Motor neuron (in vitro differentiated cells): Measurements from ENCODE around the gene FAM163B. TPM values are rescaled to one million over a fixed set of nuclear protein-coding genes. Genes with fewer than 3 reads are reported as not detected.
A peak's percentile ranks its signal among the peaks of the same experiment; 100 is the strongest.

Source experiments
- ATAC-seq, 8 experiments: fragments of 200-7000 bp; cut with Tn5 transposase; replicated peaks in 6 of 8; 2 replicates each; pipeline ENCODE4 v1.8.0; 2021; ENCODE audit warnings: mild to moderate bottlenecking in 8 of 8, moderate library complexity in 8 of 8
- H3K27ac ChIP-seq, 2 donors: fragments of 250-450 bp; sonication (Bioruptor Pico); 2 replicates each; pipeline ENCODE4 v1.9.0; 2021; ENCODE audit warnings: antibody characterized with exemption in 2 of 2, mild to moderate bottlenecking in 2 of 2, moderate library complexity in 1 of 2
- H3K4me1 ChIP-seq, 2 donors: fragments of 250-450 bp; sonication (Bioruptor Pico); replicated peaks in 1 of 2; 2 replicates each; pipeline ENCODE4 v1.6.1; 2021; ENCODE audit warnings: antibody characterized with exemption in 2 of 2, mild to moderate bottlenecking in 2 of 2, moderate library complexity in 1 of 2
- H3K4me3 ChIP-seq, 5 donors: fragments of 250-450 bp; sonication (Bioruptor Pico); 2 replicates each; pipeline ENCODE4 v1.9.0; 2021; ENCODE audit warnings: antibody characterized with exemption in 5 of 5, mild to moderate bottlenecking in 5 of 5, moderate library complexity in 4 of 5
- WGBS, 10 experiments: fragments of 450-650 bp; shearing (Covaris generic); methylation state at CpG; one replicate each; pipeline ENCODE4 v1.0.0; 2022; 5-methylcytosine and 5-hydroxymethylcytosine counted together
- in situ Hi-C, 9 experiments: fragments of 400-800 bp; cut with MboI; loops; one replicate each; pipeline ENCODE4 v1.15.0; 2021; ENCODE audit warnings: low sequenced_read_pairs in 9 of 9, low pct_unique_long_range_greater_than_20kb in 2 of 9; ENCODE audit not compliant: unreplicated experiment in 9 of 9
- total RNA-seq, 8 experiments: library from RNA; unstranded; fragments of 300-600 nt; gene quantifications; 2 replicates each; pipeline versions ENCODE4 v1.2.3 to v1.2.4, GENCODE V29; 2022

The FAM163B gene
- total RNA-seq, 8 experiments from 2014 or later, result 0.36 to 1.9 (median 0.78) TPM; not detected in 1

GRCh38 chr9:133560944-133561343, 48.2 kb downstream of the FAM163B start:
- H3K4me1 ChIP-seq, result peaks cover 34% of the 10 kb centered on the region in 2 donors

GRCh38 chr9:133560311-133560710, 48.9 kb downstream of the FAM163B start:
- in situ Hi-C loops, result no loop called here
- Histone ChIP-seq H3K4me1 (peaks cover 28 to 30% of the 10 kb centered on the region in 2 donors), H3K27ac (no peak overlapping the region), H3K4me3 (no peak overlapping the region)
- 80 to 100% (median 100%) methylated on average over 1 to 3 of the region's 15 CpGs; no CpG with 5 or more reads in 7 of the 10 experiments for WGBS, 10 experiments
- no peak for ATAC-seq

More at GRCh38 chr9:133560944-133561343, 48.2 kb downstream of the FAM163B start:
- in situ Hi-C loops, result no loop called here
- WGBS, 10 experiments, result 100% methylated on average over 4 of the region's 22 CpGs; no CpG with 5 or more reads in 9 of the 10 experiments
- no peak overlapping the region for H3K4me3 ChIP-seq
- H3K27ac ChIP-seq, result no peak overlapping the region
- ATAC-seq, result no peak

- 16 to 63% (median 41%) methylated on average over 1 to 12 of the region's 31 CpGs; no CpG with 5 or more reads in 4 of the 10 experiments for WGBS, 10 experiments
- in situ Hi-C loops, result no loop called here
- Histone ChIP-seq H3K4me3 (no peak overlapping the region), H3K27ac (peak overlapping the region in 1 of 2 donors; percentile 6), H3K4me1 (peaks cover 20 to 23% of the 10 kb centered on the region in 2 donors)
- peak; percentile 53 to 84 (median 78) for ATAC-seq
Measured at GRCh38 chr9:133558191-133559126, 50.7 kb downstream of the FAM163B start.

- Histone ChIP-seq H3K4me3 (no peak overlapping the region), H3K4me1 (peaks cover 14 to 17% of the 10 kb centered on the region in 2 donors), H3K27ac (no peak overlapping the region)
- in situ Hi-C loops, result no loop called here
- 33 to 100% (median 84%) methylated on average over 1 to 6 of the region's 9 CpGs; no CpG with 5 or more reads in 3 of the 10 experiments for WGBS, 10 experiments
- ATAC-seq, result no peak
Measured at GRCh38 chr9:133557581-133557980, 51.6 kb downstream of the FAM163B start.

DNA sequence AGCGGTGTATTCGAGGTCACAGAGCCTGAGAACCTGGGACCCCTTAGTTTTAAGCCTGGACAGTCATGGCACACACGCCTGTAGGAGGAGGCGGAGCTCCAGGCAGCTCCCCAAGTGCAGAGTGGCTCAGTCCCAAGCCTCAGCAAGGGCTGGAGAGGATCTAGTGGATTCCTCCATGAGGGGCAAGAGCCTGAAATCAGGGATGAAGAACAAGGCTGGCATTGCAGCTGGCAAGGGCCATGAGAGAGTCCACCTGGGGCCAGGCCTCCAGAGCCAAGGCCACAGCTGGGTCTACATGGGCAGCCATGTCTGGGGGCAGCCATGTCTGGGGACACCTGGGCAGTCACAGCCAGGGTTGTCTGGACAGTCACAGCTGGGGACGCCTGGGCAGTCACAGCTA, 52.8 kb downstream of the FAM163B start:
- H3K4me1 ChIP-seq, result peaks cover 14 to 17% of the 10 kb centered on the region in 2 donors
- ATAC-seq, result no peak
- 40 to 80% (median 40%) methylated on average over 1 to 3 of the region's 5 CpGs; no CpG with 5 or more reads in 7 of the 10 experiments for WGBS, 10 experiments
- in situ Hi-C loops, result no loop called here
- H3K4me3 ChIP-seq, result no peak overlapping the region
- no peak overlapping the region for H3K27ac ChIP-seq

- in situ Hi-C loops, result no loop called here
- WGBS, 10 experiments, result 69 to 100% (median 92%) methylated on average over 2 to 5 of the region's 8 CpGs; no CpG with 5 or more reads in 4 of the 10 experiments
- peaks cover 14 to 17% of the 10 kb centered on the region in 2 donors for H3K4me1 ChIP-seq
- ATAC-seq, result no peak
- no peak overlapping the region for H3K4me3 ChIP-seq
- H3K27ac ChIP-seq, result no peak overlapping the region
Measured at GRCh38 chr9:133554729-133555128, 54.5 kb downstream of the FAM163B start.

GRCh38 chr9:133553973-133554713, 55.0 kb downstream of the FAM163B start:
- WGBS, 10 experiments, result 70 to 77% (median 72%) methylated on average over 2 to 19 of the region's 31 CpGs; no CpG with 5 or more reads in 7 of the 10 experiments
- Histone ChIP-seq H3K4me3 (no peak overlapping the region), H3K27ac (no peak overlapping the region), H3K4me1 (peaks cover 13 to 16% of the 10 kb centered on the region in 2 donors)
- peak in 1 of 8 experiments; percentile 46 for ATAC-seq
- in situ Hi-C loops, result no loop called here

- ATAC-seq, result no peak
Measured at GRCh38 chr9:133553123-133553522, 56.1 kb downstream of the FAM163B start.

DNA sequence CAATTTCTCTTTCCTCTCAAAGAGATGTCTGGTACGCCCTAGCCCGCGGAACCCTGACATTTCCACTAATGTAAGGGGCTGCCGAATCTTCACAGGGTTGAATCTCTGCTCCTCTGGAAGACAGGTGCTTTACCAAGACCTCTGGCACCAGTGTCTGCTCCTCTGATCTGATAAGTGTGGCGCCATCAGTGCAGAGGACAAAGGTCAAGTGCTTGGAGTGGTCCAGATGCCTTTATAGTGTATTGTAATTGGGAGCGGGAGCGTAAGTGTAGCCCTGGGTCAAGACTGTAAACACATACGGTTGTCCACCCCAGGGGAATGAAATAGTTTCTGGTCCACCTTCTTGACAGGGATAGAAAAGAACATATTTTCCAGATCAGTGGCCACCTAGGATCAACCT, 57.0 kb downstream of the FAM163B start:
- in situ Hi-C loops, result no loop called here
- no peak for ATAC-seq
- WGBS, 10 experiments, result 0 to 100% (median 79%) methylated on average over 1 to 6 of the region's 8 CpGs; no CpG with 5 or more reads in 3 of the 10 experiments

More at GRCh38 chr9:133553123-133553522, 56.1 kb downstream of the FAM163B start:
- in situ Hi-C loops, result no loop called here
- WGBS, 10 experiments, result 17 to 92% (median 85%) methylated on average over 1 to 7 of the region's 10 CpGs; no CpG with 5 or more reads in 2 of the 10 experiments
- no peak overlapping the region for H3K4me3 ChIP-seq
- H3K4me1 ChIP-seq, result peaks cover 3 to 6% of the 10 kb centered on the region in 2 donors
- H3K27ac ChIP-seq, result no peak overlapping the region

GRCh38 chr9:133551446-133551845, 57.7 kb downstream of the FAM163B start:
- no peak overlapping the region for H3K4me3 ChIP-seq
- ATAC-seq, result no peak
- H3K4me1 ChIP-seq, result no peaks in the 10 kb centered on the region
- 67 to 100% (median 92%) methylated on average over 2 to 5 of the region's 7 CpGs; no CpG with 5 or more reads in 5 of the 10 experiments for WGBS, 10 experiments
- no peak overlapping the region for H3K27ac ChIP-seq
- in situ Hi-C loops, result no loop called here

More for the DNA sequence above, 57.0 kb downstream of the FAM163B start:
- no peaks in the 10 kb centered on the region for H3K4me1 ChIP-seq
- H3K4me3 ChIP-seq, result no peak overlapping the region
- H3K27ac ChIP-seq, result no peak overlapping the region

DNA sequence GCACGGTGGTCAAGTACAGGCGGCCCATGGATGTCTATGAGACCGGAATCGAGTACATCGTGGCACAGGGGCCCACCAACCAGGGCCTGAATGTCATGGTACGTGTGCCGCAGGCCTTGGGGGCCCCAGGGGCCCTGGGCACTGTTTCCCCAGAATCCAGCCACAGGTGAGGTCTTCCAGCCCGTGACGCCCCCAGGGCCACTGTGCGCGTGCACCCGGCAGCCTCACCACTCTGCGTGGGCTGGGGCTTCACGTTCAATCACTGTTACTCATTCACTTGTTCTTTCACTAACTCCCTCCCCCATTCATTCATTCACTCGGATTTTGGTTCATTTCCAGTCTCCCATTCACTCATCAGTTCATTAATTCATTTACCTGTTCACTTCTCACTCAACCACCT, 62.1 kb downstream of the FAM163B start:
- Histone ChIP-seq H3K27ac (no peak overlapping the region), H3K4me1 (no peaks in the 10 kb centered on the region), H3K4me3 (no peak overlapping the region)
- 34 to 91% (median 72%) methylated on average over 1 to 7 of the region's 15 CpGs; no CpG with 5 or more reads in 1 of the 10 experiments for WGBS, 10 experiments
- in situ Hi-C loops, result loop anchor here in 2 of 9 experiments (25.0 kb wide), 2 partner anchors 165 to 190 kb away; partner anchors contain the start of gene SARDH (in 1 of the 2)
- ATAC-seq, result no peak

- in situ Hi-C loops, result loop anchor here in 2 of 9 experiments (25.0 kb wide), 2 partner anchors 166 to 191 kb away; partner anchors contain the start of gene SARDH (in 1 of the 2)
- Histone ChIP-seq H3K4me3 (no peak overlapping the region), H3K27ac (no peak overlapping the region), H3K4me1 (no peaks in the 10 kb centered on the region)
- no peak for ATAC-seq
- WGBS, 10 experiments, result 77 to 100% methylated on average over 1 to 6 of the region's 8 CpGs; no CpG with 5 or more reads in 8 of the 10 experiments
Measured at GRCh38 chr9:133546287-133546680, 62.9 kb downstream of the FAM163B start.
